ENCODE measurements around the gene RAPGEF4. TPM values are rescaled to one million over a fixed set of nuclear protein-coding genes. Genes with fewer than 3 reads are reported as not detected.

The RAPGEF4 gene
- total RNA-seq, 6 experiments from 2014 or later = 9.5 to 18.4 (median 14.7) TPM

- no peaks in the 10 kb centered on the region for H3K4me1 ChIP-seq
- no peak for DNase-seq
- intact Hi-C loops (cut with DNase I) = no loop called here
- H3K4me3 ChIP-seq = no peak overlapping the region
- no peak overlapping the region for H3K27ac ChIP-seq
- H3K36me3 ChIP-seq = peaks cover 0 to 1% (median 0%) of the 10 kb centered on the region in 4 donors
- ATAC-seq = no peak
- WGBS (ENCODE audit: insufficient coverage, low coverage, low lambda C conversion rate, missing lambda C conversion rate) = 95% methylated on average over 2 of the region's 2 CpGs
- TF ChIP-seq CTCF (IDR thresholded peaks at IDR 0.05) = no peak
- no peak for TF ChIP-seq POLR2A (IDR thresholded peaks at IDR 0.05)
- H3K27me3 ChIP-seq = no peaks in the 10 kb centered on the region
- H3K9me3 ChIP-seq = no peaks in the 10 kb centered on the region
These were observed 259.2 kb downstream of the RAPGEF4 start for GRCh38 chr2:172994864-172995263.

- intact Hi-C loops (cut with DNase I) = no loop called here
- WGBS (ENCODE audit: insufficient coverage, low coverage, low lambda C conversion rate, missing lambda C conversion rate) = 69% methylated on average over 11 of the region's 14 CpGs
- H3K36me3 ChIP-seq = no peaks in the 10 kb centered on the region
- no peak for TF ChIP-seq POLR2A (IDR thresholded peaks at IDR 0.05)
- peak in 3 of 4 donors; percentile 9 to 21 (median 12) for TF ChIP-seq CTCF (IDR thresholded peaks at IDR 0.05)
- no peaks in the 10 kb centered on the region for H3K4me1 ChIP-seq
- H3K27me3 ChIP-seq = no peaks in the 10 kb centered on the region
- no peak overlapping the region for H3K4me3 ChIP-seq
- peak overlapping the region in 2 of 3 donors; percentile 3 to 39 for H3K27ac ChIP-seq
- ATAC-seq (peak; percentile 59 to 91 (median 73)), DNase-seq (peak in 1 of 3 donors; percentile 33)
- H3K9me3 ChIP-seq = no peaks in the 10 kb centered on the region
These were observed 259.9 kb downstream of the RAPGEF4 start for GRCh38 chr2:172995323-172996244.

DNA sequence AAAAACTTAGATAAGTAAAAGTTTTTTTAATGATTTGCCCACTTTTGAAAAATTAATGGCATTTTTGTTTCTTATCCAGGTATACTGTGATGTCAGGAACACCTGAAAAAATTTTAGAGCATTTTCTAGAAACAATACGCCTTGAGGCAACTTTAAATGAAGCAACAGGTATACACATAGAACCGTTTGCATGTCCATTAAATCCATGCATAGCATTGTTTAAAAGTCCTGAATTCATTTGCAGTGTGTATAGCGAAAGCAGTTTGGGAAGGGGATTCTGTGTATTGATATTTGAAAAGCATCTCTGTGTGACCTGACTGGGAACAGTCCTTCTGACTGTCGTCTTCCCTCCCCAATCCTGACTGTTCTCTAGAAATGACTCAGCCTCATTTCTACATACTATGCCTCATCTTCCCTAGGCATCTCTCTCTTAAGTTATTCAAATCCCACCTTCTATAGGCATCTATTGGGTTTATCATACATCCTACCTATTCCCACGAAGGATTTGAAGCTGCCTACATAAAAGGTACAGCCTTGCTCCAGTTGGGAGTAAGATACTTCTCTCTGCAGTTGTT lies 260.8 kb downstream of the RAPGEF4 start:
- intact Hi-C loops (cut with DNase I) = no loop called here
- Histone ChIP-seq H3K4me1 (no peaks in the 10 kb centered on the region), H3K36me3 (no peaks in the 10 kb centered on the region), H3K27ac (peak overlapping the region in 2 of 3 donors; percentile 3 to 39), H3K4me3 (no peak overlapping the region), H3K9me3 (no peaks in the 10 kb centered on the region), H3K27me3 (no peaks in the 10 kb centered on the region)
- ATAC-seq (no peak), DNase-seq (no peak)
- no peak for TF ChIP-seq CTCF (IDR thresholded peaks at IDR 0.05)
- TF ChIP-seq POLR2A (IDR thresholded peaks at IDR 0.05) = no peak
- 89% methylated on average over 4 of the region's 5 CpGs for WGBS (ENCODE audit: insufficient coverage, low coverage, low lambda C conversion rate, missing lambda C conversion rate)

- ATAC-seq (no peak), DNase-seq (no peak)
- no peaks in the 10 kb centered on the region for H3K9me3 ChIP-seq
- TF ChIP-seq CTCF (IDR thresholded peaks at IDR 0.05) (no peak), POLR2A (IDR thresholded peaks at IDR 0.05) (no peak)
- no peak overlapping the region for H3K4me3 ChIP-seq
- 100% methylated on average over 2 of the region's 2 CpGs for WGBS (ENCODE audit: insufficient coverage, low coverage, low lambda C conversion rate, missing lambda C conversion rate)
- H3K27me3 ChIP-seq = no peaks in the 10 kb centered on the region
- no peak overlapping the region for H3K27ac ChIP-seq
- intact Hi-C loops (cut with DNase I) = no loop called here
- H3K36me3 ChIP-seq = no peaks in the 10 kb centered on the region
- peaks cover 0 to 1% (median 0%) of the 10 kb centered on the region in 4 donors for H3K4me1 ChIP-seq
These were observed 261.4 kb downstream of the RAPGEF4 start for GRCh38 chr2:172997031-172997430.
